ENCODE results near the gene P2RX4. TPM values are rescaled to one million over a fixed set of nuclear protein-coding genes. Genes with fewer than 3 reads are reported as not detected.

The P2RX4 gene
- total and polyA plus RNA-seq, 2 of the 13 experiments (the other 11 are each of a cell fraction or from before 2014, with no cell fraction given) = 13.8 to 30.8 TPM

DNA sequence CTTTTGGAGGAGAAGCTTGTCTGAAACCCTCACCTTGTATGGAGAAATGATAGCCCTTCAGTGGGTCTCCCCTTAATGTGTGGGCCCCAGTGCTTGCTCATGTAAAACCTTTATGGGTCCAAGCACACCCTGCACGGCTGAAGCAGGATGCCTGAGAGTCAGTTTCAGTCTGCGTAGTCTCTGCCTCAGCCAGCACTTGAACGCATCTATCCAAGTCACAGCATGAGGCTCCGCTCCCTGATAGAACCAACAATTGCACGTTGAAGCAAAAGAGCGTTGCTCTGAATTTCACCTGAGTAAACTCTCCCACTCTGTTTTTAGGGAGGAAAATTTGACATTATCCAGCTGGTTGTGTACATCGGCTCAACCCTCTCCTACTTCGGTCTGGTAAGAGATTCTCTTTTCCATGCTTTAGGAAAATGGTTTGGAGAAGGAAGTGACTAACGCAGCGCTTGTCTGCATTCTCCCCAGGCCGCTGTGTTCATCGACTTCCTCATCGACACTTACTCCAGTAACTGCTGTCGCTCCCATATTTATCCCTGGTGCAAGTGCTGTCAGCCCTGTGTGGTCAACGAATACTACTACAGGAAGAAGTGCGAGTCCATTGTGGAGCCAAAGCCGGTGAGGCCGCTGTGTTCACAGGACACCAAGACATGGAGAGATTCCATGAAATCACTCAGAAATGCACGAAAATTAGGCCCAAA, 33.0 kb upstream of the P2RX4 start (continued):
- no peak for TF ChIP-seq HNF1A (IDR thresholded peaks at IDR 0.05; ENCODE audit: low read depth)
- no peak for TF ChIP-seq HNF1A (CRISPR knock-in tag; IDR thresholded peaks at IDR 0.05; ENCODE audit: borderline replicate concordance)

DNA sequence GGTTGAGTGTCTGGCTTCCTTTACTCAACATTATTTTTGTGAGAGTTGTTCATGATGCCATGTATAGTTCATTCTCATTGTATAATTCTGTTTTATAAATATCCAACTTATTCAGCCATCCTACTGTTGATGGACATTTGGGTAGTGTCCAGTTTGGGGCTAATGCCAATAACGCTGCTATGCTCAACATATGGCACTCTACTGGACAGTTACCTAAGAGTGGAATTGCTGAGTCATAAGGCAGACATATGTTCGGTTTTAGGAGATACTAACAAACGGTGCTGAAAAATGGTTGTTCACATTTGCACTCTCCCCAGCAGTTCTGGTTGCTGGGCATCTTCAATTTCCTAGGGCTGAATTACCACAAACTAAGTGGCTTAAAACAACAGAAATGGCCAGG, 28.7 kb upstream of the P2RX4 start:
- no peaks in the 10 kb centered on the region for H3K9me3 ChIP-seq (ENCODE audit: low read length)
- no peak overlapping the region for H3K27ac ChIP-seq (ENCODE audit: extremely low read length, insufficient read depth, low read length)
- in situ Hi-C loops (cut with HindIII; ENCODE audit: extremely low pct_ligation_motif_present, low pct_unique_long_range_greater_than_20kb) = no loop called here
- peaks cover 12% of the 10 kb centered on the region for H3K4me1 ChIP-seq (ENCODE audit: insufficient read depth, low read length)
- no peak for FAIRE-seq
- BruUV-seq (replicated peaks) = no TSS peak
- no peaks in the 10 kb centered on the region for H4K20me1 ChIP-seq (ENCODE audit: insufficient read depth, low read length)
- POLR2A ChIA-PET = no interaction called here
- no peak overlapping the region for H2AFZ ChIP-seq (ENCODE audit: low read length)
- ATAC-seq = no peak
- no peaks in the 10 kb centered on the region for H3K79me2 ChIP-seq (ENCODE audit: insufficient read depth, low read length)
- 10% methylated on average over 3 of the region's 3 CpGs for WGBS (ENCODE audit: low lambda C conversion rate)
- no peak overlapping the region for H3K9ac ChIP-seq (ENCODE audit: insufficient read depth, low read depth, low read length)
- intact Hi-C loops (cut with micrococcal nuclease; ENCODE audit: unreplicated experiment) = no loop called here
- no peaks in the 10 kb centered on the region for H3K36me3 ChIP-seq (replicated peaks in 1 of 2; ENCODE audit: control insufficient read depth in 1 of 2, insufficient read depth in 2 of 2, low read length in 2 of 2)
- H3K4me3 ChIP-seq (replicated peaks in 1 of 3; ENCODE audit: insufficient read depth in 1 of 3, low read depth in 2 of 3, low read length in 3 of 3) = no peak overlapping the region
- CTCF ChIA-PET (ENCODE audit: low intra/inter-chr PET ratio, low total read pairs) = no interaction called here
- no peaks in the 10 kb centered on the region; a peak in 1 of 5 replicates for H3K27me3 ChIP-seq (ENCODE audit: control insufficient read depth in 1 of 2, insufficient read depth in 2 of 2, low read length in 2 of 2)
- no peak overlapping the region for H3K4me2 ChIP-seq (ENCODE audit: low read depth, low read length)
- DNase-seq (ENCODE audit: low spot score) = no peak
- TF ChIP-seq ZNF773 (CRISPR knock-in tag; IDR thresholded peaks at IDR 0.05; ENCODE audit: borderline replicate concordance) (no peak), MIXL1 (CRISPR knock-in tag; IDR thresholded peaks at IDR 0.05) (no peak), MAFF (IDR thresholded peaks at IDR 0.05; ENCODE audit: low read depth, low read length) (0 out of 2 replicates have a peak, but pooled peaks have one; percentile 24), CEBPG (CRISPR knock-in tag; IDR thresholded peaks at IDR 0.05) (no peak), ZNF660 (CRISPR knock-in tag; IDR thresholded peaks at IDR 0.05; ENCODE audit: borderline replicate concordance, low read depth) (no peak), ZNF10 (CRISPR knock-in tag; IDR thresholded peaks at IDR 0.05; ENCODE audit: borderline replicate concordance, low read depth) (no peak), KLF6 (CRISPR knock-in tag; IDR thresholded peaks at IDR 0.05) (no peak), ARID3A (IDR thresholded peaks at IDR 0.05; ENCODE audit: low read depth, low read length) (no peak), SIX4 (CRISPR knock-in tag; IDR thresholded peaks at IDR 0.05) (no peak), TSC22D2 (CRISPR knock-in tag; IDR thresholded peaks at IDR 0.05; ENCODE audit: borderline replicate concordance) (no peak), ZNF367 (CRISPR knock-in tag; IDR thresholded peaks at IDR 0.05; ENCODE audit: borderline replicate concordance) (no peak), MAFK (conservative IDR thresholded peaks at IDR 0.05 in 1 of 2, IDR thresholded peaks at IDR 0.05 in 1 of 2; ENCODE audit: low read length in 2 of 2) (peak; percentile 61 to 65)
- TF ChIP-seq, protein P1, sequence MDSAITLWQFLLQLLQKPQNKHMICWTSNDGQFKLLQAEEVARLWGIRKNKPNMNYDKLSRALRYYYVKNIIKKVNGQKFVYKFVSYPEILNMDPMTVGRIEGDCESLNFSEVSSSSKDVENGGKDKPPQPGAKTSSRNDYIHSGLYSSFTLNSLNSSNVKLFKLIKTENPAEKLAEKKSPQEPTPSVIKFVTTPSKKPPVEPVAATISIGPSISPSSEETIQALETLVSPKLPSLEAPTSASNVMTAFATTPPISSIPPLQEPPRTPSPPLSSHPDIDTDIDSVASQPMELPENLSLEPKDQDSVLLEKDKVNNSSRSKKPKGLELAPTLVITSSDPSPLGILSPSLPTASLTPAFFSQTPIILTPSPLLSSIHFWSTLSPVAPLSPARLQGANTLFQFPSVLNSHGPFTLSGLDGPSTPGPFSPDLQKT (CRISPR knock-in tag; IDR thresholded peaks at IDR 0.05; ENCODE audit: borderline replicate concordance) = no peak
- TF ChIP-seq, protein P2, sequence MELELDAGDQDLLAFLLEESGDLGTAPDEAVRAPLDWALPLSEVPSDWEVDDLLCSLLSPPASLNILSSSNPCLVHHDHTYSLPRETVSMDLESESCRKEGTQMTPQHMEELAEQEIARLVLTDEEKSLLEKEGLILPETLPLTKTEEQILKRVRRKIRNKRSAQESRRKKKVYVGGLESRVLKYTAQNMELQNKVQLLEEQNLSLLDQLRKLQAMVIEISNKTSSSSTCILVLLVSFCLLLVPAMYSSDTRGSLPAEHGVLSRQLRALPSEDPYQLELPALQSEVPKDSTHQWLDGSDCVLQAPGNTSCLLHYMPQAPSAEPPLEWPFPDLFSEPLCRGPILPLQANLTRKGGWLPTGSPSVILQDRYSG (CRISPR knock-in tag; IDR thresholded peaks at IDR 0.05) = no peak
